ENCODE measurements around the gene CFAP20DC. TPM values are rescaled to one million over a fixed set of nuclear protein-coding genes. Genes with fewer than 3 reads are reported as not detected.

CFAP20DC gene
- total RNA-seq, 1 donor = 2.2 TPM

DNA sequence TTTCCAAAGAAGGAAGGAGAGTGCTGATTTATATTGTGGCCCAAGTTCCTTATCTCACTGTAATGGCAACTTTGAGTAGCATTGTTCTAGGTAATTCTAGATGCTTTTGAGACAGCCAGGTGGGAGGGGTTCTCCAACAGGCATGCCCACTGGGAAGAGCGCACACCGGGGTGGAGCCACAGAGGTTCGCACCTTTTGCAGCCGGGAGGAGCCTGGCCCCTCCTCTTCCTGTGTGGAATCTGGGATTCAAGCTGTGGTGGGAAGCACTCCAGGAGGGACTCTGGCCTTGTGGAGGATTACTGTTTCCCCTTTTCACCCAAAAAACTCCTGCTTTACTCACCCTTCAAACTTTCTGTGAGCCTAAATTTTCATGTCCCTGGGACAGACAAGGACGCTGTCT lies 53.1 kb downstream of the CFAP20DC start:
- peaks cover 16% of the 10 kb centered on the region for H3K4me1 ChIP-seq (ENCODE audit: insufficient read depth, low read length)
- H3K36me3 ChIP-seq (ENCODE audit: insufficient read depth, low read length) = no peaks in the 10 kb centered on the region
- no peak overlapping the region for H2AFZ ChIP-seq (ENCODE audit: low read length)
- DNase-seq (ENCODE audit: insufficient read length, low spot score, missing footprints) = no peak
- no peaks in the 10 kb centered on the region for H3K79me2 ChIP-seq (ENCODE audit: insufficient read depth, low read length)
- H3K27me3 ChIP-seq (ENCODE audit: insufficient read depth, low read length) = no peaks in the 10 kb centered on the region
- H3K27ac ChIP-seq (ENCODE audit: low read depth, low read length) = no peak overlapping the region
- H3K9me3 ChIP-seq (ENCODE audit: low read depth, low read length) = no peaks in the 10 kb centered on the region
- H4K20me1 ChIP-seq (ENCODE audit: insufficient read depth, low read length) = no peaks in the 10 kb centered on the region
- H3K4me3 ChIP-seq (ENCODE audit: insufficient read depth, low read length) = no peak overlapping the region
- H3K4me2 ChIP-seq (ENCODE audit: insufficient read depth, low read length) = no peak overlapping the region
- TF ChIP-seq CTCF (IDR thresholded peaks at IDR 0.05; ENCODE audit: extremely low read depth, low read depth, low read length) = no peak

DNA sequence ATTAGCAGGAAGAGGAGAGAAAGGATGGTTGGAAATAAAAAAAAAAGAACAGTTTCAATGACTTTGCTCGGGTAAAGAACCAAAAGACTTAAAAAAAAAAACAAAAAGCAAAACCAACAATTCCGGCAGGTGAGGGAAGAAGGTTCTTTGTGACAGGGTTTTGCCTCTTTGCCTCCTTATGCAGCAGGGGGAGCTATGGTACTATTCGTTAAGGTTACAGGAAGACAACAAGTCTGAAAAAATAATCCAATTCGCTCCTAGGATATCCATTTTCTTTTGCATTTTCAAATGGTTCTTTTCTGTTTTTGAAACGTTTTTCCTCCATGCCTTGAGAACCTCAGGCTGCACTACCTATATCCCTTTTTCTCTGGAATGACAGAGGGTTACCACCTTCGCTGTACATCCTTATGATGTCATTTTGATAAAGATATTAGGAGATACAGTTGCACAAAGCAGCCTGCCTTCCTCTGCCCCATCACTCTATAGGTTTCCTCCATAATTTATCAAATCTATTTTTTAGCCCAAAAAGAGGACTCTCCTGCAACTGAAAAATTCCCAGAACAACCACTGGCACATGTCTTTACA lies 55.0 kb downstream of the CFAP20DC start:
- H3K36me3 ChIP-seq (ENCODE audit: insufficient read depth, low read length) = no peaks in the 10 kb centered on the region
- peaks cover 20% of the 10 kb centered on the region for H3K4me1 ChIP-seq (ENCODE audit: insufficient read depth, low read length)
- no peak overlapping the region for H3K4me3 ChIP-seq (ENCODE audit: insufficient read depth, low read length)
- DNase-seq (ENCODE audit: insufficient read length, low spot score, missing footprints) = peak; percentile 74
- H2AFZ ChIP-seq (ENCODE audit: low read length) = peak overlapping the region; percentile 82
- H4K20me1 ChIP-seq (ENCODE audit: insufficient read depth, low read length) = no peaks in the 10 kb centered on the region
- H3K27ac ChIP-seq (ENCODE audit: low read depth, low read length) = peak overlapping the region; percentile 3
- H3K27me3 ChIP-seq (ENCODE audit: insufficient read depth, low read length) = no peaks in the 10 kb centered on the region
- peak; percentile 88 for TF ChIP-seq CTCF (IDR thresholded peaks at IDR 0.05; ENCODE audit: extremely low read depth, low read depth, low read length)
- no peaks in the 10 kb centered on the region for H3K9me3 ChIP-seq (ENCODE audit: low read depth, low read length)
- H3K79me2 ChIP-seq (ENCODE audit: insufficient read depth, low read length) = no peaks in the 10 kb centered on the region
- peak overlapping the region; percentile 41 for H3K4me2 ChIP-seq (ENCODE audit: insufficient read depth, low read length)

GRCh38 chr3:58993547-58993946 lies 56.3 kb downstream of the CFAP20DC start:
- H3K9me3 ChIP-seq (ENCODE audit: low read depth, low read length) = no peaks in the 10 kb centered on the region
- no peaks in the 10 kb centered on the region for H3K36me3 ChIP-seq (ENCODE audit: insufficient read depth, low read length)
- no peaks in the 10 kb centered on the region for H4K20me1 ChIP-seq (ENCODE audit: insufficient read depth, low read length)
- H3K27me3 ChIP-seq (ENCODE audit: insufficient read depth, low read length) = no peaks in the 10 kb centered on the region
- no peak overlapping the region for H3K27ac ChIP-seq (ENCODE audit: low read depth, low read length)
- peaks cover 21% of the 10 kb centered on the region for H3K4me1 ChIP-seq (ENCODE audit: insufficient read depth, low read length)
- H2AFZ ChIP-seq (ENCODE audit: low read length) = no peak overlapping the region
- H3K4me3 ChIP-seq (ENCODE audit: insufficient read depth, low read length) = no peak overlapping the region
- DNase-seq (ENCODE audit: insufficient read length, low spot score, missing footprints) = no peak
- H3K4me2 ChIP-seq (ENCODE audit: insufficient read depth, low read length) = no peak overlapping the region
- H3K79me2 ChIP-seq (ENCODE audit: insufficient read depth, low read length) = no peaks in the 10 kb centered on the region
- TF ChIP-seq CTCF (IDR thresholded peaks at IDR 0.05; ENCODE audit: extremely low read depth, low read depth, low read length) = no peak

DNA sequence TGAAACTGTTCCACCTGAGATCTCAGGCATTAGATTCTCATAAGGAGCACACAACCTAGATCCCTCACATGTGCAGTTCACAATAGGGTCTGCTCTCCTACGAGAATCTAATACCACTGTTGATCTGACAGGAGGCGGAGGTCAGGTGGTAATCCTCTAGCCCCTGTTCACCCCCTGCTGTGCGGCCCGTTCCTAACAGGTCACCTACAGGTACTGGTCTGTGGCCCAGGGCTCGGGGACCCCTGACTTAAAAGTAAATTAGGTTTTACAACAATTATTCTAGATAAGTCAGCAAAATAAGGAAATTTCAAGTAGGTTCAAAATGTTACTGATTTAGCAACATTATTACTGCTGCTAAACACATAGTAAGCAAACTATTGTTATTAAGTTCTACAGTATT lies 58.2 kb downstream of the CFAP20DC start:
- Histone ChIP-seq H4K20me1 (ENCODE audit: insufficient read depth, low read length) (no peaks in the 10 kb centered on the region), H3K36me3 (ENCODE audit: insufficient read depth, low read length) (no peaks in the 10 kb centered on the region), H3K4me1 (ENCODE audit: insufficient read depth, low read length) (peaks cover 16% of the 10 kb centered on the region), H3K9me3 (ENCODE audit: low read depth, low read length) (no peaks in the 10 kb centered on the region), H3K27ac (ENCODE audit: low read depth, low read length) (no peak overlapping the region), H3K4me3 (ENCODE audit: insufficient read depth, low read length) (no peak overlapping the region), H3K4me2 (ENCODE audit: insufficient read depth, low read length) (no peak overlapping the region), H3K79me2 (ENCODE audit: insufficient read depth, low read length) (no peaks in the 10 kb centered on the region), H3K27me3 (ENCODE audit: insufficient read depth, low read length) (no peaks in the 10 kb centered on the region), H2AFZ (ENCODE audit: low read length) (no peak overlapping the region)
- TF ChIP-seq CTCF (IDR thresholded peaks at IDR 0.05; ENCODE audit: extremely low read depth, low read depth, low read length) = no peak
- DNase-seq (ENCODE audit: insufficient read length, low spot score, missing footprints) = no peak
